Endodermal cell (in vitro differentiated cells): ENCODE data around the gene MAP7D3. TPM values are rescaled to one million over a fixed set of nuclear protein-coding genes. Genes with fewer than 3 reads are reported as not detected.

Experiments used
- DNase-seq: peaks from one replicate; pipeline ENCODE4 v3.0.0-alpha.2; 2017
- H3K27ac ChIP-seq: 2 replicates; pipeline ENCODE4 v1.5.1; 2013; ENCODE audit warnings: mild to moderate bottlenecking, low read depth, low read length, moderate library complexity
- H3K27me3 ChIP-seq: 2 replicates; pipeline ENCODE4 v1.6.1; 2013; ENCODE audit warnings: mild to moderate bottlenecking, low read length, moderate library complexity; ENCODE audit not compliant: insufficient read depth, control insufficient read depth, poor library complexity, severe bottlenecking
- H3K36me3 ChIP-seq: 2 replicates; pipeline ENCODE4 v1.7.0; 2013; ENCODE audit warnings: mild to moderate bottlenecking, low read length, moderate library complexity; ENCODE audit not compliant: control insufficient read depth, insufficient read depth
- H3K4me1 ChIP-seq: one replicate; pipeline ENCODE4 v1.7.0; 2013; ENCODE audit warnings: low read length; ENCODE audit not compliant: control insufficient read depth, insufficient read depth
- H3K4me3 ChIP-seq: 2 replicates; pipeline ENCODE4 v1.5.1; 2013; ENCODE audit warnings: mild to moderate bottlenecking, low read length, moderate library complexity
- H3K9ac ChIP-seq: 2 replicates; pipeline ENCODE4 v1.6.1; 2013; ENCODE audit warnings: mild to moderate bottlenecking, low read length, moderate library complexity; ENCODE audit not compliant: poor library complexity, severe bottlenecking; ENCODE audit errors: extremely low read depth
- H3K9me3 ChIP-seq: 2 replicates; pipeline ENCODE4 v1.6.1; 2013; ENCODE audit warnings: mild to moderate bottlenecking, low read length, moderate library complexity; ENCODE audit not compliant: control insufficient read depth
- H3K27ac Mint-ChIP-seq: 2 replicates; pipeline ENCODE4 v1.8.0; 2020; ENCODE audit warnings: mixed read lengths
- H3K27me3 Mint-ChIP-seq: 2 replicates; pipeline ENCODE4 v1.8.0; 2021; ENCODE audit warnings: mild to moderate bottlenecking, mixed read lengths; ENCODE audit not compliant: insufficient read depth
- H3K36me3 Mint-ChIP-seq: 2 replicates; pipeline ENCODE4 v1.8.0; 2020; ENCODE audit warnings: low read depth, mixed read lengths
- H3K4me1 Mint-ChIP-seq: 2 replicates; pipeline ENCODE4 v1.8.0; 2020; ENCODE audit warnings: mixed read lengths
- H3K4me3 Mint-ChIP-seq: 2 replicates; pipeline ENCODE4 v1.8.0; 2020; ENCODE audit warnings: mild to moderate bottlenecking, moderate library complexity, mixed read lengths
- H3K9me3 Mint-ChIP-seq: 2 replicates; pipeline ENCODE4 v1.8.0; 2020; ENCODE audit warnings: mild to moderate bottlenecking, mixed read lengths
- WGBS, 2 experiments: methylation state at CpG; one replicate each; pipeline versions ENCODE4 v1.1.5 to v1.1.7; 2013; ENCODE audit warnings: missing lambda C conversion rate in 2 of 2, mixed read lengths in 1 of 2; ENCODE audit not compliant: insufficient coverage in 1 of 2, insufficient read length in 1 of 2; 5-methylcytosine and 5-hydroxymethylcytosine counted together
- total RNA-seq, 2 donors: library from RNA; stranded (reverse); fragmentation: NEBNext Ultra II Directional in 1 of 2; extraction: Animal tissue kit (Norgen Biotek cat#: 25700) in 1 of 2; gene quantifications; 2 replicates in 1 of 2; 3 replicates in 1 of 2; pipeline ENCODE4 v1.2.1, GENCODE V29; 2021
- TF ChIP-seq, protein P1 (sequence below): fragments of 200-600 bp; sonication (generic); conservative IDR thresholded peaks from 2 replicates; pipeline ENCODE4 v1.5.0; 2021; ENCODE audit warnings: antibody characterized with exemption, mild to moderate bottlenecking

Gene MAP7D3
- total RNA-seq, 2 donors from 2014 or later, result 12.3 to 14.2 TPM

DNA sequence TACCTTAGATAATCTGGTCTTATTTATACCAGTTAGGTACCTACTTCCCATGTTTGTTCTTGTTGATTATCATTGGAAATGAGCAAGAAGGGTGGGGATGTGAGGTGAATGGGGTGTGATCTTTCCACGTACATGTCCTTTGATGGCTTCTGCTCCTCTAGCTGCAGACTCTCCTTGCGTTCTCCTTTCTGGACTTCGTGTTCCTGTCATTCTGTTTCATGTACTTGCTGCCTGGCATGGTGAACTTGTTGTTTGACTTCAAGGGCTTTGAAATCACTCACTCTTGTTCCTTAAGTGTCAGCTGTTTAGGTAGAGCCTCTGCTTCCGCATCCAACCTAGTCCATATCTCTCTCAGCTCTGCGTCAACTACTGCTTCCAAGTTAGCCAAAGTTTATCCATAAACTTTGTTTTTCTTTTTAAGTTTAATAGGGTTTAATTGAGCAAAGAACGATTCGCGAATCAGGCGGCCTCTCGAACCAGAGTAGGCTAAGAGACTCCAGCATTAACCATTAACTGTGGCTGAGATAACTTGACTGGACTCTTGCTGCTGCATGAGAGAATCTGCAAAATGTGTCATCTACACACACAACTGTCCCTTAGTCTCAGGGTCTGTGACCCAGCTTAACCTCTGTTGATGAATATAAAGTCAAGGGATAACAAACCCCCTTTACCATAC is 61.0 kb downstream of the MAP7D3 start:
- H3K36me3 Mint-ChIP-seq, result no peaks in the 10 kb centered on the region
- no peak overlapping the region for H3K4me3 Mint-ChIP-seq
- Histone ChIP-seq H3K27ac (no peak overlapping the region), H3K27me3 (no peaks in the 10 kb centered on the region), H3K4me1 (no peaks in the 10 kb centered on the region), H3K9ac (no peak overlapping the region), H3K4me3 (no peak overlapping the region), H3K9me3 (no peaks in the 10 kb centered on the region), H3K36me3 (no peaks in the 10 kb centered on the region)
- 98 to 100% methylated on average over 5 to 10 of the region's 10 CpGs for WGBS, 2 experiments
- no peak overlapping the region for H3K27ac Mint-ChIP-seq
- no peaks in the 10 kb centered on the region for H3K4me1 Mint-ChIP-seq
- peaks cover 64% of the 10 kb centered on the region for H3K9me3 Mint-ChIP-seq
- TF ChIP-seq, protein P1, sequence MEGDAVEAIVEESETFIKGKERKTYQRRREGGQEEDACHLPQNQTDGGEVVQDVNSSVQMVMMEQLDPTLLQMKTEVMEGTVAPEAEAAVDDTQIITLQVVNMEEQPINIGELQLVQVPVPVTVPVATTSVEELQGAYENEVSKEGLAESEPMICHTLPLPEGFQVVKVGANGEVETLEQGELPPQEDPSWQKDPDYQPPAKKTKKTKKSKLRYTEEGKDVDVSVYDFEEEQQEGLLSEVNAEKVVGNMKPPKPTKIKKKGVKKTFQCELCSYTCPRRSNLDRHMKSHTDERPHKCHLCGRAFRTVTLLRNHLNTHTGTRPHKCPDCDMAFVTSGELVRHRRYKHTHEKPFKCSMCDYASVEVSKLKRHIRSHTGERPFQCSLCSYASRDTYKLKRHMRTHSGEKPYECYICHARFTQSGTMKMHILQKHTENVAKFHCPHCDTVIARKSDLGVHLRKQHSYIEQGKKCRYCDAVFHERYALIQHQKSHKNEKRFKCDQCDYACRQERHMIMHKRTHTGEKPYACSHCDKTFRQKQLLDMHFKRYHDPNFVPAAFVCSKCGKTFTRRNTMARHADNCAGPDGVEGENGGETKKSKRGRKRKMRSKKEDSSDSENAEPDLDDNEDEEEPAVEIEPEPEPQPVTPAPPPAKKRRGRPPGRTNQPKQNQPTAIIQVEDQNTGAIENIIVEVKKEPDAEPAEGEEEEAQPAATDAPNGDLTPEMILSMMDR, result no peak
- no peak for DNase-seq
- H3K27me3 Mint-ChIP-seq, result no peaks in the 10 kb centered on the region

DNA sequence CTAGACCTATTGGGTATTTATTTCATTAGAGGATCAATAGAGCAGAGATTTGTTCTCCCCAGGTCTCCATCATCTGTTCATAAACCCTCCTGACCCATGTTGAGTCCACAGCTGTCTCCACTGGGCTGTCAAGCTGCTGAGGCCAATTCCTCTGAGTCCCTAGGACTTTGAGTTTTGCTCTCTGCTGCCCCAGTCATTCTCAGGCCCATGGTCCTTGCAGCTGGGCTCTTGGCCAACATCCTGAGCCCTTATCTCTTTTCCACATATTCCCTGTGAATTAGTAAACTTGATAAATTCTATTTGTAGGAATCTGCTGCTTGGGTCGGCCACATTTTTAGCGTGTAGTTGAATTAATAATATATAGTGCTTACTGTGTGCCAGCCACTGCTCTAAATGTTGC is 62.0 kb downstream of the MAP7D3 start:
- H3K4me1 Mint-ChIP-seq, result no peaks in the 10 kb centered on the region
- Histone ChIP-seq H3K27ac (no peak overlapping the region), H3K4me1 (no peaks in the 10 kb centered on the region), H3K9me3 (no peaks in the 10 kb centered on the region), H3K9ac (no peak overlapping the region), H3K36me3 (no peaks in the 10 kb centered on the region), H3K4me3 (no peak overlapping the region), H3K27me3 (no peaks in the 10 kb centered on the region)
- TF ChIP-seq, protein P1, result no peak
- no peak overlapping the region for H3K4me3 Mint-ChIP-seq
- DNase-seq, result no peak
- no peaks in the 10 kb centered on the region for H3K36me3 Mint-ChIP-seq
- no CpG with 5 or more reads among the region's 2 CpGs for WGBS, 2 experiments
- no peaks in the 10 kb centered on the region for H3K27me3 Mint-ChIP-seq
- peaks cover 57% of the 10 kb centered on the region for H3K9me3 Mint-ChIP-seq
- H3K27ac Mint-ChIP-seq, result no peak overlapping the region

DNA sequence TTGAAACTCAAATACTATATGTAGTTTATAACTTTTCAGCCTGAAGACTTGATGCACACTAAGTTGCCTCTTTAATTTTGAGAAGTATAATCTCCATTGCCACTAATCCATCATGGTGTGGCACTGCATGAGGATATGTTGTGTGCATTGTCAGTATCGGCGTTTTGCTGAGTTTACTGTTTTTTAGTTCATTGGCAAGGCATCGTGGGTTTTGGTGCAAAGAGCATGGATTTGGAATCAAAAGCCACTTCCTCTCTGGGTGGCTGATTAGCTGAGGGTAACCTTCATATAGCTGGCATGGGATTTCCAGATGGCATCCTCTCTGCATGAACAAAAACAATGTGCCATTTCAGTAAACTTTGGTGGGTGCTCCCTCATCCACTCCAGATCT is 65.2 kb downstream of the MAP7D3 start:
- Histone ChIP-seq H3K27ac (no peak overlapping the region), H3K9me3 (no peaks in the 10 kb centered on the region), H3K36me3 (no peaks in the 10 kb centered on the region), H3K4me3 (no peak overlapping the region), H3K4me1 (no peaks in the 10 kb centered on the region), H3K27me3 (no peaks in the 10 kb centered on the region), H3K9ac (no peak overlapping the region)
- no peaks in the 10 kb centered on the region for H3K4me1 Mint-ChIP-seq
- no peaks in the 10 kb centered on the region for H3K27me3 Mint-ChIP-seq
- WGBS, 2 experiments, result 90% methylated on average over 3 of the region's 3 CpGs; no CpG with 5 or more reads in 1 of the 2 experiments
- H3K4me3 Mint-ChIP-seq, result no peak overlapping the region
- peaks cover 35% of the 10 kb centered on the region for H3K9me3 Mint-ChIP-seq
- no peak for DNase-seq
- no peaks in the 10 kb centered on the region for H3K36me3 Mint-ChIP-seq
- TF ChIP-seq, protein P1, result no peak
- no peak overlapping the region for H3K27ac Mint-ChIP-seq
